COLO668 (cell line): ENCODE results near the gene HNRNPA2B1.
"Not testable (repeated sequence)": the region's sequence is repeated elsewhere in the genome, so short reads cannot be mapped to it uniquely, and the experiment has no call there.

Experiments
- DNase-seq: peaks from one replicate; lab custom pipeline; 2025; ENCODE audit not compliant: unreplicated experiment; lab: John Stamatoyannopoulos, UW

HNRNPA2B1 gene

GRCh38 chr7:26185131-26185843 lies 15.3 kb downstream of the HNRNPA2B1 start:
- DNase-seq = no peak

- not testable (repeated sequence) for DNase-seq
These were observed 16.1 kb downstream of the HNRNPA2B1 start for GRCh38 chr7:26184281-26185101.

- DNase-seq = no peak
These were observed 16.8 kb downstream of the HNRNPA2B1 start for GRCh38 chr7:26183545-26184280.

GRCh38 chr7:26182706-26183105 lies 17.8 kb downstream of the HNRNPA2B1 start:
- no peak for DNase-seq

- no peak for DNase-seq
These were observed 18.3 kb downstream of the HNRNPA2B1 start for GRCh38 chr7:26182283-26182682.

GRCh38 chr7:26181474-26182227 lies 18.9 kb downstream of the HNRNPA2B1 start:
- DNase-seq = no peak

- no peak for DNase-seq
These were observed 19.8 kb downstream of the HNRNPA2B1 start for GRCh38 chr7:26180792-26181198.

- DNase-seq = no peak
These were observed 20.6 kb downstream of the HNRNPA2B1 start for GRCh38 chr7:26179826-26180497.

GRCh38 chr7:26179422-26179821 lies 21.1 kb downstream of the HNRNPA2B1 start:
- DNase-seq = no peak

GRCh38 chr7:26178272-26178960 lies 22.1 kb downstream of the HNRNPA2B1 start:
- DNase-seq = no peak

- not testable (repeated sequence) for DNase-seq
These were observed 23.3 kb downstream of the HNRNPA2B1 start for GRCh38 chr7:26177269-26177668.

- not testable (repeated sequence) for DNase-seq
These were observed 23.9 kb downstream of the HNRNPA2B1 start for GRCh38 chr7:26176696-26177095.

- not testable (repeated sequence) for DNase-seq
These were observed 24.6 kb downstream of the HNRNPA2B1 start for GRCh38 chr7:26175903-26176302.

GRCh38 chr7:26172048-26172447 lies 28.5 kb downstream of the HNRNPA2B1 start:
- DNase-seq = no peak

- DNase-seq = no peak
These were observed 28.9 kb downstream of the HNRNPA2B1 start for GRCh38 chr7:26171601-26172000.

- no peak for DNase-seq
These were observed 29.9 kb downstream of the HNRNPA2B1 start for GRCh38 chr7:26170663-26171062.

- no peak for DNase-seq
These were observed 31.3 kb downstream of the HNRNPA2B1 start for GRCh38 chr7:26169271-26169670.

GRCh38 chr7:26168458-26169023 lies 32.0 kb downstream of the HNRNPA2B1 start:
- DNase-seq = no peak

GRCh38 chr7:26167303-26167934 lies 33.1 kb downstream of the HNRNPA2B1 start:
- DNase-seq = no peak
